Activated CD8-positive, alpha-beta T cell treated with anti-CD3 and anti-CD28 coated beads, Interleukin-2, amount 10 ng/mL, durations not matched to agents 7 days and 5 days (primary cell): Measurements from ENCODE around the gene FCER1G. TPM values are rescaled to one million over a fixed set of nuclear protein-coding genes. Genes with fewer than 3 reads are reported as not detected.

ENCODE experiments used
- ATAC-seq: fragments of 150-1000 bp; cut with Tn5 transposase; one replicate; pipeline ENCODE4 v1.10.0; 2021; ENCODE audit warnings: moderate library complexity
- CTCF ChIA-PET: fragments of 350-600 bp; sonication (Branson Sonifier 250); formaldehyde crosslinking; loops from one replicate; lab custom pipeline; 2021; ENCODE audit warnings: antibody characterized with exemption; lab: Charles Lee
- POLR2A ChIA-PET: fragments of 350-600 bp; sonication (Branson Sonifier 250); formaldehyde crosslinking; loops from one replicate; lab custom pipeline; 2021; ENCODE audit warnings: antibody characterized with exemption; lab: Charles Lee
- DNase-seq: peaks from one replicate; pipeline ENCODE4 v3.0.0-alpha.2; 2020
- H3K27ac Mint-ChIP-seq: one replicate; pipeline ENCODE4 v1.8.0; 2021; ENCODE audit warnings: mild to moderate bottlenecking, mixed read lengths
- H3K27me3 Mint-ChIP-seq: one replicate; pipeline ENCODE4 v1.8.0; 2021; ENCODE audit warnings: low read depth, mixed read lengths
- H3K36me3 Mint-ChIP-seq: one replicate; pipeline ENCODE4 v1.8.0; 2021; ENCODE audit warnings: low read depth, mixed read lengths
- H3K4me1 Mint-ChIP-seq: one replicate; pipeline ENCODE4 v1.8.0; 2021; ENCODE audit warnings: low read depth, mixed read lengths
- H3K4me3 Mint-ChIP-seq: one replicate; pipeline ENCODE4 v1.8.0; 2021; ENCODE audit warnings: mild to moderate bottlenecking, mixed read lengths
- H3K9me3 Mint-ChIP-seq: one replicate; pipeline ENCODE4 v1.8.0; 2022; ENCODE audit warnings: mixed read lengths; ENCODE audit not compliant: insufficient read depth
- total RNA-seq, 2 experiments: library from RNA; stranded (reverse); gene quantifications; one replicate each; pipeline ENCODE4 v1.2.3, GENCODE V29; 2021

Gene FCER1G
- total RNA-seq, 2 experiments from 2014 or later: 12.0 to 14.0 TPM

GRCh38 chr1:161175771-161176453, 39.2 kb upstream of the FCER1G start:
- H3K4me1 Mint-ChIP-seq: peaks cover 44% of the 10 kb centered on the region
- ChIA-PET CTCF (interaction anchor here (1.4 to 3.3 kb wide), 4 partner anchors 10 to 206 kb away, joined by 5 to 40 read pairs (median 8); partner anchors contain the start of genes PPOX and TOMM40L), POLR2A (interaction anchor here (0.7 to 2.3 kb wide), 8 partner anchors 9 to 133 kb away, joined by 3 to 46 read pairs (median 6); partner anchors contain the start of genes NDUFS2, PPOX and USP21)
- DNase-seq (no peak), ATAC-seq (no peak)
- H3K27me3 Mint-ChIP-seq: no peaks in the 10 kb centered on the region
- H3K9me3 Mint-ChIP-seq: no peaks in the 10 kb centered on the region
- H3K4me3 Mint-ChIP-seq: peak overlapping the region; percentile 90
- H3K36me3 Mint-ChIP-seq: peaks cover 42% of the 10 kb centered on the region
- H3K27ac Mint-ChIP-seq: peak overlapping the region; percentile 94

- DNase-seq (no peak), ATAC-seq (no peak)
- Mint-ChIP-seq H3K4me3 (peak overlapping the region; percentile 90), H3K36me3 (peaks cover 38% of the 10 kb centered on the region), H3K4me1 (peaks cover 49% of the 10 kb centered on the region), H3K27me3 (no peaks in the 10 kb centered on the region), H3K27ac (peak overlapping the region; percentile 94), H3K9me3 (no peaks in the 10 kb centered on the region)
- CTCF ChIA-PET: interaction anchor here (1.2 to 3.3 kb wide), 6 partner anchors 10 to 205 kb away, joined by 3 to 40 read pairs (median 6); partner anchors contain the start of genes CFAP126, NDUFS2, PPOX and TOMM40L
- POLR2A ChIA-PET: interaction anchor here (0.7 to 2.3 kb wide), 11 partner anchors 10 to 213 kb away, joined by 3 to 46 read pairs (median 4); partner anchors contain the start of genes NDUFS2, PPOX, TOMM40L and UFC1
These were observed 38.5 kb upstream of the FCER1G start for GRCh38 chr1:161176468-161177111.

- H3K27me3 Mint-ChIP-seq: no peaks in the 10 kb centered on the region
- H3K9me3 Mint-ChIP-seq: no peaks in the 10 kb centered on the region
- ChIA-PET POLR2A (interaction anchor here (0.6 to 2.3 kb wide), 12 partner anchors 9 to 212 kb away, joined by 3 to 46 read pairs (median 4); partner anchors contain the start of genes NDUFS2, PPOX, TOMM40L and UFC1), CTCF (interaction anchor here (0.6 to 3.3 kb wide), 9 partner anchors 11 to 204 kb away, joined by 3 to 40 read pairs (median 4); partner anchors contain the start of genes CFAP126, NDUFS2, PPOX and TOMM40L)
- peak within 1 kb of the TSS; percentile 90 for H3K4me3 Mint-ChIP-seq
- peaks cover 38% of the 10 kb centered on the region for H3K36me3 Mint-ChIP-seq
- DNase-seq (peak; percentile 94), ATAC-seq (peak; percentile 91)
- peak within 1 kb of the TSS; percentile 94 for H3K27ac Mint-ChIP-seq
- peaks cover 56% of the 10 kb centered on the region for H3K4me1 Mint-ChIP-seq
These were observed 37.8 kb upstream of the FCER1G start, which contains the start of gene B4GALT3 for GRCh38 chr1:161177112-161177935. B4GALT3 (minus strand) TSS chr1:161177507; CDS start chr1:161176060, 1,447 bp downstream.

- no peak for ATAC-seq
- H3K36me3 Mint-ChIP-seq: peaks cover 34% of the 10 kb centered on the region
- no peak for DNase-seq
- H3K27me3 Mint-ChIP-seq: no peaks in the 10 kb centered on the region
- ChIA-PET POLR2A (interaction anchor here (0.6 to 2.3 kb wide), 5 partner anchors 8 to 208 kb away, joined by 3 to 46 read pairs (median 12); partner anchors contain the start of genes NDUFS2 and PPOX), CTCF (interaction anchor here (0.6 to 3.3 kb wide), 4 partner anchors 12 to 132 kb away, joined by 3 to 40 read pairs (median 7); partner anchors contain the start of genes PPOX and USF1)
- peak overlapping the region; percentile 94 for H3K27ac Mint-ChIP-seq
- peaks cover 62% of the 10 kb centered on the region for H3K4me1 Mint-ChIP-seq
- no peaks in the 10 kb centered on the region for H3K9me3 Mint-ChIP-seq
- H3K4me3 Mint-ChIP-seq: peak overlapping the region; percentile 90
These were observed 37.2 kb upstream of the FCER1G start for GRCh38 chr1:161177936-161178244.

GRCh38 chr1:161179698-161180097, 35.4 kb upstream of the FCER1G start:
- Mint-ChIP-seq H3K4me3 (no peak overlapping the region), H3K27me3 (no peaks in the 10 kb centered on the region), H3K4me1 (peaks cover 71% of the 10 kb centered on the region), H3K9me3 (no peaks in the 10 kb centered on the region), H3K27ac (no peak overlapping the region), H3K36me3 (peaks cover 23% of the 10 kb centered on the region)
- POLR2A ChIA-PET: interaction anchor here (0.9 kb wide), 1 partner anchor 22 kb away, joined by 4 read pairs; the partner anchor contains the start of gene NDUFS2
- ATAC-seq (no peak), DNase-seq (no peak)
- CTCF ChIA-PET: interaction anchor here (3.7 to 5.5 kb wide), 4 partner anchors 9 to 46 kb away, joined by 12 to 70 read pairs (median 54); partner anchors contain the start of genes PPOX and TOMM40L

- POLR2A ChIA-PET: interaction anchor here (0.8 to 2.7 kb wide), 5 partner anchors 10 to 62 kb away, joined by 4 to 9 read pairs (median 5); partner anchors contain the start of genes NDUFS2, NIT1, PFDN2 and PPOX
These were observed 34.5 kb upstream of the FCER1G start for GRCh38 chr1:161180639-161181038.

GRCh38 chr1:161182214-161182613, 32.9 kb upstream of the FCER1G start:
- peak overlapping the region; percentile 93 for H3K27ac Mint-ChIP-seq

More at GRCh38 chr1:161180639-161181038, 34.5 kb upstream of the FCER1G start:
- H3K9me3 Mint-ChIP-seq: no peaks in the 10 kb centered on the region
- DNase-seq (no peak), ATAC-seq (no peak)
- peaks cover 15% of the 10 kb centered on the region for H3K36me3 Mint-ChIP-seq
- H3K4me3 Mint-ChIP-seq: no peak overlapping the region
- H3K4me1 Mint-ChIP-seq: peaks cover 70% of the 10 kb centered on the region
- H3K27ac Mint-ChIP-seq: peak overlapping the region; percentile 77
- CTCF ChIA-PET: interaction anchor here (1.2 to 5.5 kb wide), 11 partner anchors 10 to 201 kb away, joined by 3 to 70 read pairs (median 15); partner anchors contain the start of genes ADAMTS4, ARHGAP30, NDUFS2 and PPOX
- no peaks in the 10 kb centered on the region for H3K27me3 Mint-ChIP-seq

GRCh38 chr1:161185282-161185682, 29.8 kb upstream of the FCER1G start:
- no peaks in the 10 kb centered on the region for H3K27me3 Mint-ChIP-seq
- peak overlapping the region; percentile 62 for H3K4me3 Mint-ChIP-seq
- peak overlapping the region; percentile 91 for H3K27ac Mint-ChIP-seq
- POLR2A ChIA-PET: interaction anchor here (0.7 to 2.2 kb wide), 10 partner anchors 8 to 85 kb away, joined by 3 to 14 read pairs (median 5); partner anchors contain the start of genes ADAMTS4, B4GALT3, NDUFS2 and PPOX
- peaks cover 9% of the 10 kb centered on the region for H3K36me3 Mint-ChIP-seq
- DNase-seq (peak; percentile 90), ATAC-seq (peak; percentile 83)
- H3K9me3 Mint-ChIP-seq: no peaks in the 10 kb centered on the region
- peaks cover 79% of the 10 kb centered on the region for H3K4me1 Mint-ChIP-seq
- CTCF ChIA-PET: interaction anchor here (0.8 to 2.9 kb wide), 9 partner anchors 9 to 202 kb away, joined by 3 to 32 read pairs (median 5); partner anchors contain the start of genes NDUFS2, PPOX and TOMM40L

More at GRCh38 chr1:161182214-161182613, 32.9 kb upstream of the FCER1G start:
- peak overlapping the region; percentile 47 for H3K4me3 Mint-ChIP-seq
- H3K27me3 Mint-ChIP-seq: no peaks in the 10 kb centered on the region
- no peaks in the 10 kb centered on the region for H3K9me3 Mint-ChIP-seq
- ChIA-PET CTCF (interaction anchor here (0.9 to 5.5 kb wide), 17 partner anchors 9 to 201 kb away, joined by 3 to 70 read pairs (median 6); partner anchors contain the start of genes ADAMTS4, APOA2, FCER1G and NDUFS2), POLR2A (interaction anchor here (0.6 to 2.7 kb wide), 15 partner anchors 10 to 349 kb away, joined by 3 to 40 read pairs (median 5); partner anchors contain the start of genes ARHGAP30, DEDD, NDUFS2 and PFDN2)
- peaks cover 9% of the 10 kb centered on the region for H3K36me3 Mint-ChIP-seq
- H3K4me1 Mint-ChIP-seq: peaks cover 76% of the 10 kb centered on the region
- ATAC-seq (peak; percentile 62), DNase-seq (peak; percentile 81)

GRCh38 chr1:161185732-161186311, 29.3 kb upstream of the FCER1G start:
- ChIA-PET POLR2A (interaction anchor here (0.7 to 2.2 kb wide), 10 partner anchors 9 to 85 kb away, joined by 3 to 14 read pairs (median 5); partner anchors contain the start of genes ADAMTS4, B4GALT3, NDUFS2 and PPOX), CTCF (interaction anchor here (0.8 to 2.9 kb wide), 12 partner anchors 9 to 201 kb away, joined by 3 to 32 read pairs (median 4); partner anchors contain the start of genes CFAP126, NDUFS2, PPOX and TOMM40L)
- peaks cover 9% of the 10 kb centered on the region for H3K36me3 Mint-ChIP-seq
- H3K4me1 Mint-ChIP-seq: peaks cover 74% of the 10 kb centered on the region
- H3K27me3 Mint-ChIP-seq: no peaks in the 10 kb centered on the region
- H3K27ac Mint-ChIP-seq: peak overlapping the region; percentile 91
- no peaks in the 10 kb centered on the region for H3K9me3 Mint-ChIP-seq
- ATAC-seq: no peak
- no peak for DNase-seq
- H3K4me3 Mint-ChIP-seq: peak overlapping the region; percentile 62
